Measurements from ENCODE around the gene ASCC1. TPM values are rescaled to one million over a fixed set of nuclear protein-coding genes. Genes with fewer than 3 reads are reported as not detected.

Gene ASCC1
- total RNA-seq, 1 donor from 2014 or later, result 33.9 TPM

- Histone ChIP-seq H3K79me2 (ENCODE audit: insufficient read depth, low read length) (no peaks in the 10 kb centered on the region), H3K27ac (ENCODE audit: low read depth, low read length) (no peak overlapping the region), H3K9ac (ENCODE audit: low read length) (no peak overlapping the region), H3K4me3 (ENCODE audit: insufficient read depth, low read depth, low read length) (no peak overlapping the region), H3K4me2 (ENCODE audit: low read length) (no peak overlapping the region), H3K36me3 (ENCODE audit: insufficient read depth, low read length) (no peaks in the 10 kb centered on the region), H3K27me3 (ENCODE audit: insufficient read depth, low read length) (peaks cover 11% of the 10 kb centered on the region), H4K20me1 (ENCODE audit: insufficient read depth, low read length) (no peaks in the 10 kb centered on the region), H2AFZ (ENCODE audit: low read depth, low read length) (no peak overlapping the region), H3K4me1 (ENCODE audit: insufficient read depth, low read length) (peaks cover 3% of the 10 kb centered on the region), H3K9me3 (ENCODE audit: insufficient read depth, low read depth, low read length) (no peaks in the 10 kb centered on the region)
- Mint-ChIP-seq H3K27me3 (ENCODE audit: low read depth, unreplicated experiment) (peaks cover 18% of the 10 kb centered on the region), H3K27ac (ENCODE audit: unreplicated experiment) (no peak overlapping the region), H3K4me3 (ENCODE audit: unreplicated experiment) (no peak overlapping the region), H3K9me3 (ENCODE audit: unreplicated experiment) (peaks cover 3% of the 10 kb centered on the region), H3K4me1 (ENCODE audit: low read depth, unreplicated experiment) (peaks cover 12% of the 10 kb centered on the region), H3K36me3 (ENCODE audit: low read depth, unreplicated experiment) (peaks cover 5% of the 10 kb centered on the region)
- FAIRE-seq (no peak), DNase-seq (ENCODE audit: low read depth) (no peak)
- TF ChIP-seq CTCF (IDR thresholded peaks at IDR 0.05; ENCODE audit: insufficient read depth, low read depth, low read length) (no peak), EZH2 (IDR thresholded peaks at IDR 0.05; ENCODE audit: insufficient read depth, low read length) (no peak)
Observed at GRCh38 chr10:72067463-72068125, 148.5 kb downstream of the ASCC1 start.

GRCh38 chr10:72066318-72067284, 149.5 kb downstream of the ASCC1 start:
- Histone ChIP-seq H4K20me1 (ENCODE audit: insufficient read depth, low read length) (no peaks in the 10 kb centered on the region), H3K36me3 (ENCODE audit: insufficient read depth, low read length) (no peaks in the 10 kb centered on the region), H3K4me3 (ENCODE audit: insufficient read depth, low read depth, low read length) (no peak overlapping the region), H3K9me3 (ENCODE audit: insufficient read depth, low read depth, low read length) (no peaks in the 10 kb centered on the region), H3K27me3 (ENCODE audit: insufficient read depth, low read length) (peaks cover 8% of the 10 kb centered on the region), H3K4me1 (ENCODE audit: insufficient read depth, low read length) (peaks cover 3% of the 10 kb centered on the region), H3K4me2 (ENCODE audit: low read length) (no peak overlapping the region), H3K9ac (ENCODE audit: low read length) (no peak overlapping the region), H3K27ac (ENCODE audit: low read depth, low read length) (no peak overlapping the region), H3K79me2 (ENCODE audit: insufficient read depth, low read length) (no peaks in the 10 kb centered on the region), H2AFZ (ENCODE audit: low read depth, low read length) (no peak overlapping the region)
- Mint-ChIP-seq H3K9me3 (ENCODE audit: unreplicated experiment) (peaks cover under 1% of the 10 kb centered on the region), H3K4me3 (ENCODE audit: unreplicated experiment) (no peak overlapping the region), H3K36me3 (ENCODE audit: low read depth, unreplicated experiment) (peaks cover 3% of the 10 kb centered on the region), H3K27me3 (ENCODE audit: low read depth, unreplicated experiment) (peaks cover 20% of the 10 kb centered on the region), H3K27ac (ENCODE audit: unreplicated experiment) (no peak overlapping the region), H3K4me1 (ENCODE audit: low read depth, unreplicated experiment) (peaks cover 12% of the 10 kb centered on the region)
- no peak for TF ChIP-seq EZH2 (IDR thresholded peaks at IDR 0.05; ENCODE audit: insufficient read depth, low read length)
- no peak for TF ChIP-seq CTCF (IDR thresholded peaks at IDR 0.05; ENCODE audit: insufficient read depth, low read depth, low read length)
- FAIRE-seq (no peak), DNase-seq (ENCODE audit: low read depth) (no peak)
